ENCODE measurements around the gene EPDR1. TPM values are rescaled to one million over a fixed set of nuclear protein-coding genes. Genes with fewer than 3 reads are reported as not detected.

Gene EPDR1
- polyA plus RNA-seq, 1 experiment = 0.20 TPM

GRCh38 chr7:37901236-37901827 is 19.1 kb upstream of the EPDR1 start:
- no peaks in the 10 kb centered on the region for H3K27me3 ChIP-seq (ENCODE audit: control insufficient read depth, insufficient read depth, low read length)
- no peak for DNase-seq (ENCODE audit: low read depth, low spot score)
- ChIA-PET POLR2A (no interaction called here), CTCF (interaction anchor here (0.6 kb wide), 1 partner anchor 434 kb away, joined by 4 read pairs; no protein-coding TSS in a partner anchor)
- H3K27ac ChIP-seq (ENCODE audit: low read depth, low read length) = no peak overlapping the region
- TF ChIP-seq CTCF (IDR thresholded peaks at IDR 0.05; ENCODE audit: low read depth, low read length) = 0 out of 2 replicates have a peak, but pooled peaks have one; percentile 17
- H3K9me3 ChIP-seq (ENCODE audit: control insufficient read depth, insufficient read depth, low read length) = no peaks in the 10 kb centered on the region; the same call in 1 of the 2 replicates
- no peak overlapping the region for H3K4me3 ChIP-seq (ENCODE audit: low read depth, low read length)

- CTCF ChIA-PET = interaction anchor here (0.6 kb wide), 1 partner anchor 433 kb away, joined by 4 read pairs; no protein-coding TSS in a partner anchor
- no peak overlapping the region for H3K27ac ChIP-seq (ENCODE audit: low read depth, low read length)
- POLR2A ChIA-PET = no interaction called here
- H3K27me3 ChIP-seq (ENCODE audit: control insufficient read depth, insufficient read depth, low read length) = no peaks in the 10 kb centered on the region
- DNase-seq (ENCODE audit: low read depth, low spot score) = no peak
- H3K4me3 ChIP-seq (ENCODE audit: low read depth, low read length) = no peak overlapping the region
- TF ChIP-seq CTCF (IDR thresholded peaks at IDR 0.05; ENCODE audit: low read depth, low read length) = no peak
- H3K9me3 ChIP-seq (ENCODE audit: control insufficient read depth, insufficient read depth, low read length) = no peaks in the 10 kb centered on the region; the same call in 1 of the 2 replicates
These were observed 18.4 kb upstream of the EPDR1 start for GRCh38 chr7:37901890-37902524.

GRCh38 chr7:37908221-37908788 is 12.1 kb upstream of the EPDR1 start:
- POLR2A ChIA-PET = no interaction called here
- no peak for TF ChIP-seq CTCF (IDR thresholded peaks at IDR 0.05; ENCODE audit: low read depth, low read length)
- no peak for DNase-seq (ENCODE audit: low read depth, low spot score)
- CTCF ChIA-PET = no interaction called here
- H3K4me3 ChIP-seq (ENCODE audit: low read depth, low read length) = no peak overlapping the region
- H3K27me3 ChIP-seq (ENCODE audit: control insufficient read depth, insufficient read depth, low read length) = no peaks in the 10 kb centered on the region
- peaks cover 4% of the 10 kb centered on the region; the same call in 1 of the 2 replicates for H3K9me3 ChIP-seq (ENCODE audit: control insufficient read depth, insufficient read depth, low read length)
- H3K27ac ChIP-seq (ENCODE audit: low read depth, low read length) = no peak overlapping the region

- H3K9me3 ChIP-seq (ENCODE audit: control insufficient read depth, insufficient read depth, low read length) = peaks cover 10% of the 10 kb centered on the region; the same call in 1 of the 2 replicates
- no peaks in the 10 kb centered on the region for H3K27me3 ChIP-seq (ENCODE audit: control insufficient read depth, insufficient read depth, low read length)
- DNase-seq (ENCODE audit: low read depth, low spot score) = no peak
- no peak for TF ChIP-seq CTCF (IDR thresholded peaks at IDR 0.05; ENCODE audit: low read depth, low read length)
- H3K27ac ChIP-seq (ENCODE audit: low read depth, low read length) = no peak overlapping the region
- H3K4me3 ChIP-seq (ENCODE audit: low read depth, low read length) = no peak overlapping the region
- ChIA-PET CTCF (interaction anchor here (0.5 to 0.6 kb wide), 2 partner anchors 373 to 487 kb away, joined by 3 to 6 read pairs; no protein-coding TSS in a partner anchor), POLR2A (no interaction called here)
These were observed 7.7 kb upstream of the EPDR1 start for GRCh38 chr7:37912756-37913155.

GRCh38 chr7:37915438-37915837 is 5.0 kb upstream of the EPDR1 start:
- H3K27me3 ChIP-seq (ENCODE audit: control insufficient read depth, insufficient read depth, low read length) = no peaks in the 10 kb centered on the region
- CTCF ChIA-PET = no interaction called here
- no peak for DNase-seq (ENCODE audit: low read depth, low spot score)
- no peak for TF ChIP-seq CTCF (IDR thresholded peaks at IDR 0.05; ENCODE audit: low read depth, low read length)
- peaks cover 12% of the 10 kb centered on the region; the same call in 1 of the 2 replicates for H3K9me3 ChIP-seq (ENCODE audit: control insufficient read depth, insufficient read depth, low read length)
- POLR2A ChIA-PET = no interaction called here
- no peak overlapping the region for H3K27ac ChIP-seq (ENCODE audit: low read depth, low read length)
- H3K4me3 ChIP-seq (ENCODE audit: low read depth, low read length) = no peak overlapping the region

Measured in AG04450 (cell line).